OCI-LY1 (cell line): ENCODE results near the gene RGL4.
"Not testable (repeated sequence)": the region's sequence is repeated elsewhere in the genome, so short reads cannot be mapped to it uniquely, and the experiment has no call there.

Experiments
- H2AFZ ChIP-seq: fragments of 200-600 bp; sonication (generic), shearing (Covaris generic); 2 replicates; pipeline ENCODE4 v1.6.0; 2014; ENCODE audit warnings: antibody characterized with exemption, mild to moderate bottlenecking, low read length
- H3F3A ChIP-seq: fragments of 200-600 bp; sonication (generic), shearing (Covaris generic); 2 replicates; pipeline ENCODE4 v1.6.0; 2014; ENCODE audit warnings: mild to moderate bottlenecking, antibody characterized with exemption, low read length, moderate library complexity; ENCODE audit not compliant: insufficient read depth
- H3K27ac ChIP-seq: fragments of 200-600 bp; sonication (generic); 2 replicates; pipeline ENCODE4 v1.5.1; 2014; ENCODE audit warnings: low read length, mixed run types, mild to moderate bottlenecking, low read depth; ENCODE audit not compliant: poor library complexity, severe bottlenecking
- H3K27me3 ChIP-seq: fragments of 200-600 bp; sonication (generic); 2 replicates; pipeline ENCODE4 v1.6.0; 2014; ENCODE audit warnings: antibody characterized with exemption, mild to moderate bottlenecking, low read length, moderate library complexity; ENCODE audit not compliant: insufficient read depth
- H3K36me3 ChIP-seq: fragments of 200-600 bp; sonication (generic); 2 replicates; pipeline ENCODE4 v1.6.1; 2014; ENCODE audit warnings: mild to moderate bottlenecking, antibody characterized with exemption, low read length, moderate library complexity, mixed read lengths; ENCODE audit not compliant: insufficient read depth
- H3K4me1 ChIP-seq: fragments of 200-600 bp; sonication (generic); 2 replicates; pipeline ENCODE4 v1.5.1; 2014; ENCODE audit warnings: mild to moderate bottlenecking, low read length, moderate library complexity; ENCODE audit not compliant: insufficient read depth, severe bottlenecking
- H3K4me2 ChIP-seq: fragments of 200-600 bp; sonication (generic), shearing (Covaris generic); 2 replicates; pipeline ENCODE4 v1.6.1; 2014; ENCODE audit warnings: low read length
- H3K4me3 ChIP-seq: fragments of 200-600 bp; sonication (generic); 2 replicates; pipeline ENCODE4 v1.5.1; 2014; ENCODE audit warnings: low read length, low read depth, mild to moderate bottlenecking, mixed read lengths; ENCODE audit not compliant: poor library complexity, severe bottlenecking
- H3K79me2 ChIP-seq: fragments of 200-600 bp; shearing (Covaris generic); 2 replicates; pipeline ENCODE4 v1.6.1; 2016; ENCODE audit warnings: mixed run types, low read length, mixed read lengths; ENCODE audit not compliant: insufficient read depth
- H3K9ac ChIP-seq: fragments of 200-600 bp; sonication (generic), shearing (Covaris generic); 2 replicates; pipeline ENCODE4 v1.6.1; 2014; ENCODE audit warnings: mild to moderate bottlenecking, low read length, mixed read lengths
- H3K9me2 ChIP-seq: fragments of 200-600 bp; sonication (generic), shearing (Covaris generic); 2 replicates; pipeline ENCODE4 v1.6.1; 2014; ENCODE audit warnings: low read depth, mild to moderate bottlenecking, low read length, mixed read lengths
- H3K9me3 ChIP-seq: fragments of 200-600 bp; shearing (Covaris generic); 2 replicates; pipeline ENCODE4 v1.6.1; 2014; ENCODE audit warnings: low read length, mixed read lengths
- H4K20me1 ChIP-seq: fragments of 200-600 bp; sonication (generic), shearing (Covaris generic); 2 replicates; pipeline ENCODE4 v1.6.0; 2016; ENCODE audit warnings: mild to moderate bottlenecking, low read length; ENCODE audit not compliant: insufficient read depth
- CTCF ChIP-seq: fragments of 200-600 bp; sonication (generic), shearing (Covaris generic); IDR thresholded peaks from 2 replicates; pipeline ENCODE4 v1.5.1; 2017; ENCODE audit warnings: mild to moderate bottlenecking, antibody characterized with exemption, low read length, moderate library complexity, mixed read lengths
- EZH2 ChIP-seq: fragments of 200-600 bp; sonication (generic), shearing (Covaris generic); IDR thresholded peaks from 2 replicates; pipeline ENCODE4 v1.8.0; 2017; ENCODE audit warnings: borderline replicate concordance, mixed run types, mild to moderate bottlenecking, antibody characterized with exemption, low read length, moderate library complexity, mixed read lengths

RGL4 gene

DNA sequence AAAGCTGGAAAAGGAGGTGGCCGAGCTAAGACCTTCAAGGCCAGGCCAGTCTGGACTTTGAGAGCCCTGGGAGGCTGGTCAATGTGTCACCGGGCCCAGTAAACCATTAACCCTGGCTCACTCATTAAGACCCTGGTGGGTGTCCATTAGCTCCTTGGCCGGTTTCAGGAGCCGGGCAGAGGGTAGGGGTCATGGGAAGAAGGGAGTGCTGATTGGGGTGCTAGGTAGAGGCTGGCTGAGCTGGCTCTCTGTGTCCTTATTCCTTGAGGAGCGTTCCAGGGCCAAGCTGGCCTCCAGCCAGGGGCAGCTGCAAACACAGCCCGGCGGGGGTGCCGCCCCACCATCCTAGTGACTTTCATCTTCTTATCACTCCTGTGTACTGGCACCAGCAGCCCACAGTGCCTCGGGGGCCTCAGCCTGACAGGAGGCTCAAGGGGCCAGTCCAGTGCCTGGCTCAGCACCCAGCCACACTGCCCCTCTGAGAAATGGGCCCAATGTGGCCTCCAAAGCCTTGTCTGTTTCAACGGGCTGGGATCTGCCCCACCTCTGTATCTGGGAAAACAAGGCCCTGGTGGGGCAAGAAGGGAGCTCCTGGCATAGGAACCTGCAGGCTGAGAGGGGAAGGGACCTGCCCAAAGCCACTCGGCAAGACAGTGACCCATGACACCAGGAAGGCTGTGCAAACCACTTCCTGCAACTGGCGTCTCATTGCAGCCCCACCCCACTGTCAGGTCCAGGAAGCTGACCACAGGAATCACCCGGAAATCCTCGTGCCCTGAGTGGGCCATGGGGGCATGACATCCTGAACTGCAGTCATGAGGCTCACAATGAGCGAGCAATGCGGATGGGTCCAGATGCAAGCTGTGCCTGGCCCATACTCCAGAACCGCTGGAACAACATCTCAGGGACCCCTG, 15.1 kb upstream of the RGL4 start:
- H3K27ac ChIP-seq: no peak overlapping the region
- no peaks in the 10 kb centered on the region for H3K9me3 ChIP-seq
- no peaks in the 10 kb centered on the region for H3K4me1 ChIP-seq
- no peak for TF ChIP-seq EZH2
- TF ChIP-seq CTCF: no peak
- no peaks in the 10 kb centered on the region for H4K20me1 ChIP-seq
- H2AFZ ChIP-seq: no peak overlapping the region
- H3K9me2 ChIP-seq: no peaks in the 10 kb centered on the region
- no peak overlapping the region for H3K4me3 ChIP-seq
- no peak overlapping the region for H3K4me2 ChIP-seq
- no peak overlapping the region for H3K9ac ChIP-seq
- no peaks in the 10 kb centered on the region for H3K79me2 ChIP-seq
- no peaks in the 10 kb centered on the region for H3K27me3 ChIP-seq
- H3F3A ChIP-seq: no peaks in the 10 kb centered on the region
- H3K36me3 ChIP-seq: no peaks in the 10 kb centered on the region

GRCh38 chr22:23676841-23677700, 13.7 kb upstream of the RGL4 start:
- not testable (repeated sequence) for H3K4me2 ChIP-seq

GRCh38 chr22:23677701-23677995, 13.2 kb upstream of the RGL4 start:
- Histone ChIP-seq H3K27ac (no peak overlapping the region), H3K4me3 (no peak overlapping the region), H3K4me2 (no peak overlapping the region), H2AFZ (no peak overlapping the region), H3K79me2 (no peaks in the 10 kb centered on the region), H3K9ac (no peak overlapping the region), H3K9me3 (no peaks in the 10 kb centered on the region), H3K9me2 (no peaks in the 10 kb centered on the region), H3K4me1 (no peaks in the 10 kb centered on the region), H3F3A (no peaks in the 10 kb centered on the region), H3K36me3 (0 out of 2 replicates have a peak, but pooled peaks cover 5% of the 10 kb centered on the region), H3K27me3 (no peaks in the 10 kb centered on the region), H4K20me1 (no peaks in the 10 kb centered on the region)
- TF ChIP-seq EZH2 (no peak), CTCF (no peak)

More at GRCh38 chr22:23676841-23677700, 13.7 kb upstream of the RGL4 start:
- H3K4me1 ChIP-seq, H3F3A ChIP-seq, H3K36me3 ChIP-seq, H3K27me3 ChIP-seq, H3K9me3 ChIP-seq, H3K79me2 ChIP-seq, H3K4me3 ChIP-seq, H3K27ac ChIP-seq, H2AFZ ChIP-seq, H4K20me1 ChIP-seq, H3K9me2 ChIP-seq, H3K9ac ChIP-seq: not testable (repeated sequence)
